Loucy (cell line): ENCODE data around the gene MRPS2.

Experiments
- EZH2phosphoT487 ChIP-seq: fragments of 200-600 bp; IDR thresholded peaks from 2 replicates; pipeline ENCODE4 v1.6.1; 2018; ENCODE audit warnings: antibody characterized with exemption, mild to moderate bottlenecking, moderate library complexity, borderline replicate concordance
- TF ChIP-seq, protein P1 (sequence below): fragments of 200-600 bp; sonication (generic); conservative IDR thresholded peaks from 2 replicates; pipeline ENCODE4 v1.5.1; 2014; ENCODE audit warnings: mild to moderate bottlenecking, antibody characterized with exemption, low read length

DNA sequence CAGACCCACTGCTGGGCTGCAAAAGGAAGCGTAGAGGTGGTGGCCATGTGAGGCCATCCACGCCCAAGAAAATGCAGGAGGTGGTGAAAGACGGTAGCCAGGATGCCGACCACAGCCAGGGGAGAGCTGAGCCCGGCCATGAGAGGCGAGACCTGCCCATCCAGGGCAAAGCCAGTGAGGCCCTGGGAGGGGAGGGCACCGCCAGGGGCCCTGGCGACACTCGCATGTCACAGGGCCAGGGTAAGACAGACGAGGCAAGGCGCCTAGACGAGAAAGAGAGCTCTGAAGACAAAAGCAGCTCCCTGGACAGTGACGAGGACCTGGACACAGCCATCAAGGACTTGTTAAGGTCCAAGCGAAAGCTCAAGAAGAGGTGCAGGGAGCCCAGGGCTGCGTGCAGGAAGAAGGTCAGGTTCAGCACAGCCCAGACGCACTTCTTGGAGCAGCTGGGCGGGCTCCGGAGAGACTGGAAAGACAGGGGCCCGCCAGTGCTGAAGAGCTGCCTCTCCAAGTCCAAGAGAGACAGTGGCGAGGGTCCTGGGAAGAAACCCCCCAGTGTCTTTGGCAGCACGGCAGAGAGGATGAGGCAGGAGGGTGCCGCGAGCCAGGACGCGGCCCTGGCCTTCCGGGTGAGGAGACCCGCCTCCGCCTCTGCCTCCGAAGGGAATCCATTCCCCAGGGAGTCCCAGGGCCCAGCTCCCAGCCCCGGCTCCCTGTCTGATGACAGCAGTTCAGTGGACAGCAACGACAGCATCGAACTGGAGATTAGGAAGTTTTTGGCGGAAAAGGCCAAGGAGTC lies 14.0 kb upstream of the MRPS2 start:
- TF ChIP-seq, protein P1, sequence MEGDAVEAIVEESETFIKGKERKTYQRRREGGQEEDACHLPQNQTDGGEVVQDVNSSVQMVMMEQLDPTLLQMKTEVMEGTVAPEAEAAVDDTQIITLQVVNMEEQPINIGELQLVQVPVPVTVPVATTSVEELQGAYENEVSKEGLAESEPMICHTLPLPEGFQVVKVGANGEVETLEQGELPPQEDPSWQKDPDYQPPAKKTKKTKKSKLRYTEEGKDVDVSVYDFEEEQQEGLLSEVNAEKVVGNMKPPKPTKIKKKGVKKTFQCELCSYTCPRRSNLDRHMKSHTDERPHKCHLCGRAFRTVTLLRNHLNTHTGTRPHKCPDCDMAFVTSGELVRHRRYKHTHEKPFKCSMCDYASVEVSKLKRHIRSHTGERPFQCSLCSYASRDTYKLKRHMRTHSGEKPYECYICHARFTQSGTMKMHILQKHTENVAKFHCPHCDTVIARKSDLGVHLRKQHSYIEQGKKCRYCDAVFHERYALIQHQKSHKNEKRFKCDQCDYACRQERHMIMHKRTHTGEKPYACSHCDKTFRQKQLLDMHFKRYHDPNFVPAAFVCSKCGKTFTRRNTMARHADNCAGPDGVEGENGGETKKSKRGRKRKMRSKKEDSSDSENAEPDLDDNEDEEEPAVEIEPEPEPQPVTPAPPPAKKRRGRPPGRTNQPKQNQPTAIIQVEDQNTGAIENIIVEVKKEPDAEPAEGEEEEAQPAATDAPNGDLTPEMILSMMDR: no peak
- no peak for TF ChIP-seq EZH2phosphoT487
